ENCODE measurements around the gene SCD5. TPM values are rescaled to one million over a fixed set of nuclear protein-coding genes. Genes with fewer than 3 reads are reported as not detected.

Gene SCD5
- total and polyA plus RNA-seq, 2 of the 8 experiments (the other 6 are each of a cell fraction or from before 2014, with no cell fraction given): 0.92 to 1.2 TPM

DNA sequence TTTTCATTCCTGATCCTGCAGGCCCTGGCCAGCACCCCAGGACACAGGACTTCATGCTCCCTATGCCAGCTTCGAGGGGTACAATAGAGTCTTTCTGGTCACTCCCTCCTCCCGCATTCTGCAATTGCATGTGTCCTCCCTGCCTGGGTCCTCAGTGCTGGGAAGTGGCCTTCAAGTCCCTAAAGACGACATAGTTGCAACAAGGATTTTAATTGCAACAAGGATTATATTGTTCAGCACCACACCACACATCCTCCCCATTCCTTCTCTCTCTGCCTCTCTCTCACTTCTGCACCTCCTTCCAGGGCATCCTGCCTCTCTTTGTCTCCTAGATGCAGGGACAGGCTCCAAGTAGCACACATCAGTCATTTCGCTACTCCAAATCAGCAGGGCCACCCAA lies 25.5 kb downstream of the SCD5 start:
- H3K4me3 ChIP-seq (ENCODE audit: extremely low read depth in 1 of 4, insufficient read depth in 2 of 4, low read depth in 3 of 4, low read length in 4 of 4): no peak overlapping the region
- ChIA-PET POLR2A (ENCODE audit: partially characterized antibody) (interaction anchor here (0.6 kb wide), 1 partner anchor 275 kb away, joined by 5 read pairs; no protein-coding TSS in a partner anchor), CTCF (ENCODE audit: partially characterized antibody) (no interaction called here)
- H3K23me2 ChIP-seq (ENCODE audit: low read depth, low read length): no peaks in the 10 kb centered on the region
- H3K9me3 ChIP-seq (ENCODE audit: insufficient read depth in 2 of 2, low read depth in 1 of 2, low read length in 1 of 2): no peaks in the 10 kb centered on the region
- H3K4me2 ChIP-seq (ENCODE audit: insufficient read depth in 1 of 2, low read depth in 2 of 2, low read length in 2 of 2): no peak overlapping the region
- TF ChIP-seq JUND (IDR thresholded peaks at IDR 0.05; ENCODE audit: low read length): no peak
- TF ChIP-seq KDM4A (IDR thresholded peaks at IDR 0.05; ENCODE audit: low read depth, low read length, severe bottlenecking): no peak
- no peak for TF ChIP-seq ASH2L (IDR thresholded peaks at IDR 0.05; ENCODE audit: low read length)
- TF ChIP-seq SIRT6 (IDR thresholded peaks at IDR 0.05; ENCODE audit: low read length): no peak
- no peak for TF ChIP-seq KDM5A (IDR thresholded peaks at IDR 0.05; ENCODE audit: low read length)
- no peak for TF ChIP-seq CREB1 (IDR thresholded peaks at IDR 0.05)
- TF ChIP-seq JUN (IDR thresholded peaks at IDR 0.05; ENCODE audit: low read depth, low read length): no peak
- TF ChIP-seq CEBPB (IDR thresholded peaks at IDR 0.05; ENCODE audit: low read depth, low read length): no peak
- TF ChIP-seq SAP30 (IDR thresholded peaks at IDR 0.05; ENCODE audit: insufficient read depth, insufficient replicate concordance, low read length): no peak
- no peak for TF ChIP-seq BRCA1 (IDR thresholded peaks at IDR 0.05; ENCODE audit: low read depth, low read length)
- TF ChIP-seq CBX5 (IDR thresholded peaks at IDR 0.05; ENCODE audit: low read depth, low read length): no peak
- TF ChIP-seq SIX5 (IDR thresholded peaks at IDR 0.05; ENCODE audit: low read depth, low read length): no peak
- no peak for TF ChIP-seq RAD21 (IDR thresholded peaks at IDR 0.05 in 1 of 2, conservative IDR thresholded peaks at IDR 0.05 in 1 of 2; ENCODE audit: low read depth in 2 of 2, low read length in 2 of 2)
- no peak for TF ChIP-seq SRF (IDR thresholded peaks at IDR 0.05; ENCODE audit: low read depth, low read length)
- H4K20me1 ChIP-seq (replicated peaks in 1 of 2; ENCODE audit: control insufficient read depth in 1 of 2, insufficient read depth in 2 of 2, low read length in 2 of 2): peaks cover 0 to 2% of the 10 kb centered on the region in 2 experiments
- H3K9ac ChIP-seq (replicated peaks in 1 of 4; ENCODE audit: extremely low read depth in 1 of 4, low read depth in 3 of 4, low read length in 3 of 4): no peak overlapping the region
- no peak overlapping the region for H2BK12ac ChIP-seq (ENCODE audit: low read depth, low read length)
- no peak overlapping the region for H2AFZ ChIP-seq (ENCODE audit: low read length)
- no peaks in the 10 kb centered on the region for H3K79me2 ChIP-seq (ENCODE audit: control insufficient read depth in 1 of 2, insufficient read depth in 2 of 2, low read length in 2 of 2)
- no peak overlapping the region for H2AK5ac ChIP-seq (ENCODE audit: low read depth, low read length)
- H2BK20ac ChIP-seq (ENCODE audit: low read length): no peak overlapping the region
- H2BK5ac ChIP-seq (ENCODE audit: low read depth, low read length): no peak overlapping the region
- H4K5ac ChIP-seq (ENCODE audit: insufficient read length, low read depth, low read length): no peak overlapping the region
- H3K4me1 ChIP-seq (replicated peaks in 1 of 4; ENCODE audit: control insufficient read depth in 3 of 4, insufficient read depth in 4 of 4, low read length in 3 of 4): no peaks in the 10 kb centered on the region
- H3K23ac ChIP-seq (ENCODE audit: insufficient read length): no peak overlapping the region
- H3K27ac ChIP-seq (ENCODE audit: low read depth, low read length): no peak overlapping the region
- H3K18ac ChIP-seq (ENCODE audit: extremely low read depth, low read length): no peak overlapping the region
- H3K4ac ChIP-seq (replicated peaks; ENCODE audit: insufficient read length, low read depth, low read length): no peak overlapping the region
- peaks cover 0 to 9% (median 0%) of the 10 kb centered on the region in 4 experiments; a peak in 3 of 7 replicates for H3K27me3 ChIP-seq (replicated peaks in 1 of 4; ENCODE audit: control insufficient read depth in 3 of 4, extremely low read depth in 1 of 4, insufficient read depth in 3 of 4, low read length in 3 of 4)
- no peaks in the 10 kb centered on the region for H3K36me3 ChIP-seq (ENCODE audit: control insufficient read depth in 2 of 4, insufficient read depth in 4 of 4, low read length in 3 of 4)
- no peak overlapping the region for H3K14ac ChIP-seq (ENCODE audit: insufficient read length)
- H4K91ac ChIP-seq (replicated peaks; ENCODE audit: insufficient read length, low read length): no peak overlapping the region
- no peak for FAIRE-seq
- H2BK15ac ChIP-seq (ENCODE audit: low read length): no peak overlapping the region
- no peak overlapping the region for H4K8ac ChIP-seq (ENCODE audit: extremely low read depth, insufficient read depth, low read length)
- no peak overlapping the region for H2BK120ac ChIP-seq (replicated peaks; ENCODE audit: low read depth, low read length)
- no peaks in the 10 kb centered on the region for H3K79me1 ChIP-seq (ENCODE audit: low read depth, low read length)
- 69% methylated on average over 4 of the region's 4 CpGs; no CpG with 5 or more reads in 1 of the 2 experiments for WGBS, 2 experiments (ENCODE audit: extremely low coverage in 1 of 2, insufficient coverage in 1 of 2, insufficient read length in 1 of 2, insufficient replicate concordance in 2 of 2, low coverage in 1 of 2, low lambda C conversion rate in 2 of 2, missing lambda C conversion rate in 1 of 2)
- DNase-seq (ENCODE audit: low read depth in 1 of 2, low spot score in 2 of 2): no peak
- H3K56ac ChIP-seq (replicated peaks; ENCODE audit: insufficient read length, low read depth, low read length): no peak overlapping the region
